Measurements from ENCODE around the gene PCDHA3.
"Not testable (repeated sequence)": the region's sequence is repeated elsewhere in the genome, so short reads cannot be mapped to it uniquely, and the experiment has no call there.

Gene PCDHA3

GRCh38 chr5:140800816-140801493 lies at the start of gene PCDHA3:
Gene PCDHA3, plus strand, starts transcription at chr5:140801057.
- no peaks in the 10 kb centered on the region for H3K27me3 ChIP-seq (ENCODE audit: control insufficient read depth, insufficient read depth, low read length)
- no peak within 1 kb of the TSS for H3K9ac ChIP-seq (ENCODE audit: low read length)
- peaks cover under 1% of the 10 kb centered on the region for H3K4me1 ChIP-seq (ENCODE audit: control insufficient read depth, low read depth, low read length)
- no peak within 1 kb of the TSS for H3K27ac ChIP-seq (ENCODE audit: low read length)
- H3K4me3 ChIP-seq (ENCODE audit: low read length): no peak within 1 kb of the TSS
- no peaks in the 10 kb centered on the region for H3K36me3 ChIP-seq (ENCODE audit: control insufficient read depth, low read depth, low read length)
- H3K9me3 ChIP-seq (ENCODE audit: control insufficient read depth, low read depth, low read length): peaks cover 13% of the 10 kb centered on the region

GRCh38 chr5:140753561-140753960 lies 47.3 kb upstream of the PCDHA3 start:
- Histone ChIP-seq H3K27ac (ENCODE audit: low read length) (no peak overlapping the region), H3K27me3 (ENCODE audit: control insufficient read depth, insufficient read depth, low read length) (no peaks in the 10 kb centered on the region), H3K9me3 (ENCODE audit: control insufficient read depth, low read depth, low read length) (peaks cover 46% of the 10 kb centered on the region), H3K9ac (ENCODE audit: low read length) (no peak overlapping the region), H3K36me3 (ENCODE audit: control insufficient read depth, low read depth, low read length) (no peaks in the 10 kb centered on the region), H3K4me1 (ENCODE audit: control insufficient read depth, low read depth, low read length) (no peaks in the 10 kb centered on the region), H3K4me3 (ENCODE audit: low read length) (no peak overlapping the region)

- H3K9ac ChIP-seq (ENCODE audit: low read length): no peak overlapping the region
- no peak overlapping the region for H3K4me3 ChIP-seq (ENCODE audit: low read length)
- H3K36me3 ChIP-seq (ENCODE audit: control insufficient read depth, low read depth, low read length): no peaks in the 10 kb centered on the region
- H3K4me1 ChIP-seq (ENCODE audit: control insufficient read depth, low read depth, low read length): no peaks in the 10 kb centered on the region
- H3K27ac ChIP-seq (ENCODE audit: low read length): no peak overlapping the region
- H3K9me3 ChIP-seq (ENCODE audit: control insufficient read depth, low read depth, low read length): peaks cover 66% of the 10 kb centered on the region
- H3K27me3 ChIP-seq (ENCODE audit: control insufficient read depth, insufficient read depth, low read length): no peaks in the 10 kb centered on the region
These were observed 36.5 kb upstream of the PCDHA3 start for GRCh38 chr5:140764177-140764973.

GRCh38 chr5:140767444-140767843 lies 33.4 kb upstream of the PCDHA3 start:
- Histone ChIP-seq H3K9ac (ENCODE audit: low read length) (no peak overlapping the region), H3K4me3 (ENCODE audit: low read length) (no peak overlapping the region), H3K27me3 (ENCODE audit: control insufficient read depth, insufficient read depth, low read length) (no peaks in the 10 kb centered on the region), H3K9me3 (ENCODE audit: control insufficient read depth, low read depth, low read length) (peaks cover 65% of the 10 kb centered on the region), H3K27ac (ENCODE audit: low read length) (no peak overlapping the region), H3K36me3 (ENCODE audit: control insufficient read depth, low read depth, low read length) (no peaks in the 10 kb centered on the region), H3K4me1 (ENCODE audit: control insufficient read depth, low read depth, low read length) (no peaks in the 10 kb centered on the region)

- Histone ChIP-seq H3K9ac (ENCODE audit: low read length) (no peak overlapping the region), H3K36me3 (ENCODE audit: control insufficient read depth, low read depth, low read length) (no peaks in the 10 kb centered on the region), H3K4me3 (ENCODE audit: low read length) (no peak overlapping the region), H3K27me3 (ENCODE audit: control insufficient read depth, insufficient read depth, low read length) (no peaks in the 10 kb centered on the region), H3K4me1 (ENCODE audit: control insufficient read depth, low read depth, low read length) (no peaks in the 10 kb centered on the region), H3K9me3 (ENCODE audit: control insufficient read depth, low read depth, low read length) (peaks cover 33% of the 10 kb centered on the region), H3K27ac (ENCODE audit: low read length) (no peak overlapping the region)
These were observed 20.3 kb upstream of the PCDHA3 start for GRCh38 chr5:140780512-140780911.

GRCh38 chr5:140785905-140786686 lies 14.8 kb upstream of the PCDHA3 start, which contains the start of gene PCDHA1:
Gene PCDHA1, plus strand, starts transcription at chr5:140786140.
- H3K27ac ChIP-seq (ENCODE audit: low read length): no peak within 1 kb of the TSS
- H3K27me3 ChIP-seq (ENCODE audit: control insufficient read depth, insufficient read depth, low read length): no peaks in the 10 kb centered on the region
- no peak within 1 kb of the TSS for H3K4me3 ChIP-seq (ENCODE audit: low read length)
- peaks cover 31% of the 10 kb centered on the region for H3K9me3 ChIP-seq (ENCODE audit: control insufficient read depth, low read depth, low read length)
- H3K36me3 ChIP-seq (ENCODE audit: control insufficient read depth, low read depth, low read length): no peaks in the 10 kb centered on the region
- H3K4me1 ChIP-seq (ENCODE audit: control insufficient read depth, low read depth, low read length): no peaks in the 10 kb centered on the region
- H3K9ac ChIP-seq (ENCODE audit: low read length): no peak within 1 kb of the TSS

- not testable (repeated sequence) for H3K4me3 ChIP-seq (ENCODE audit: low read length); H3K9ac ChIP-seq (ENCODE audit: low read length); H3K36me3 ChIP-seq (ENCODE audit: control insufficient read depth, low read depth, low read length); H3K27me3 ChIP-seq (ENCODE audit: control insufficient read depth, insufficient read depth, low read length); H3K27ac ChIP-seq (ENCODE audit: low read length); H3K4me1 ChIP-seq (ENCODE audit: control insufficient read depth, low read depth, low read length)
- H3K9me3 ChIP-seq (ENCODE audit: control insufficient read depth, low read depth, low read length): peaks cover 27% of the 10 kb centered on the region
These were observed 13.4 kb upstream of the PCDHA3 start for GRCh38 chr5:140787422-140787821.

GRCh38 chr5:140787849-140788504 lies 12.9 kb upstream of the PCDHA3 start:
- H3K36me3 ChIP-seq (ENCODE audit: control insufficient read depth, low read depth, low read length); H3K4me1 ChIP-seq (ENCODE audit: control insufficient read depth, low read depth, low read length); H3K9ac ChIP-seq (ENCODE audit: low read length); H3K4me3 ChIP-seq (ENCODE audit: low read length); H3K27ac ChIP-seq (ENCODE audit: low read length); H3K27me3 ChIP-seq (ENCODE audit: control insufficient read depth, insufficient read depth, low read length): not testable (repeated sequence)
- peaks cover 32% of the 10 kb centered on the region for H3K9me3 ChIP-seq (ENCODE audit: control insufficient read depth, low read depth, low read length)

- no peaks in the 10 kb centered on the region for H3K36me3 ChIP-seq (ENCODE audit: control insufficient read depth, low read depth, low read length)
These were observed 9.8 kb upstream of the PCDHA3 start for GRCh38 chr5:140791089-140791488.

GRCh38 chr5:140794595-140795258 lies 6.1 kb upstream of the PCDHA3 start, which contains the start of gene PCDHA2:
Gene PCDHA2, plus strand, starts transcription at chr5:140794852.
- no peaks in the 10 kb centered on the region for H3K36me3 ChIP-seq (ENCODE audit: control insufficient read depth, low read depth, low read length)
- H3K9ac ChIP-seq (ENCODE audit: low read length): no peak within 1 kb of the TSS
- H3K4me3 ChIP-seq (ENCODE audit: low read length): no peak within 1 kb of the TSS

More at GRCh38 chr5:140791089-140791488, 9.8 kb upstream of the PCDHA3 start:
- no peaks in the 10 kb centered on the region for H3K27me3 ChIP-seq (ENCODE audit: control insufficient read depth, insufficient read depth, low read length)
- H3K9ac ChIP-seq (ENCODE audit: low read length): no peak overlapping the region
- H3K4me1 ChIP-seq (ENCODE audit: control insufficient read depth, low read depth, low read length): no peaks in the 10 kb centered on the region
- no peak overlapping the region for H3K27ac ChIP-seq (ENCODE audit: low read length)
- peaks cover 36% of the 10 kb centered on the region for H3K9me3 ChIP-seq (ENCODE audit: control insufficient read depth, low read depth, low read length)
- no peak overlapping the region for H3K4me3 ChIP-seq (ENCODE audit: low read length)

More at GRCh38 chr5:140794595-140795258, 6.1 kb upstream of the PCDHA3 start, which contains the start of gene PCDHA2:
- Histone ChIP-seq H3K27me3 (ENCODE audit: control insufficient read depth, insufficient read depth, low read length) (no peaks in the 10 kb centered on the region), H3K27ac (ENCODE audit: low read length) (no peak within 1 kb of the TSS), H3K9me3 (ENCODE audit: control insufficient read depth, low read depth, low read length) (peaks cover 23% of the 10 kb centered on the region), H3K4me1 (ENCODE audit: control insufficient read depth, low read depth, low read length) (no peaks in the 10 kb centered on the region)
